HUES48 (cell line): Measurements from ENCODE around the gene MOB3B.
"Not testable (repeated sequence)": the region's sequence is repeated elsewhere in the genome, so short reads cannot be mapped to it uniquely, and the experiment has no call there.

Experiments used
- H3K27ac ChIP-seq: one replicate; pipeline ENCODE4 v1.7.0; 2013; ENCODE audit warnings: low read depth, low read length, inconsistent platforms
- H3K27me3 ChIP-seq: 2 replicates; pipeline ENCODE4 v1.6.1; 2013; ENCODE audit warnings: mild to moderate bottlenecking, low read length; ENCODE audit not compliant: control insufficient read depth, insufficient read depth
- H3K36me3 ChIP-seq: 2 replicates; pipeline ENCODE4 v1.6.1; 2013; ENCODE audit warnings: low read length; ENCODE audit not compliant: control insufficient read depth, insufficient read depth
- H3K4me1 ChIP-seq: 2 replicates; pipeline ENCODE4 v1.6.1; 2013; ENCODE audit warnings: mild to moderate bottlenecking, low read length; ENCODE audit not compliant: control insufficient read depth, insufficient read depth
- H3K4me3 ChIP-seq: 2 replicates; pipeline ENCODE4 v1.5.1; 2013; ENCODE audit warnings: mild to moderate bottlenecking, low read depth, low read length
- H3K9ac ChIP-seq: 2 replicates; pipeline ENCODE4 v1.6.1; 2013; ENCODE audit warnings: mild to moderate bottlenecking, low read depth, low read length, moderate library complexity
- H3K9me3 ChIP-seq: 2 replicates; pipeline ENCODE4 v1.6.1; 2013; ENCODE audit warnings: low read length; ENCODE audit not compliant: control insufficient read depth, insufficient read depth

MOB3B gene

GRCh38 chr9:27422279-27422834 lies 107.3 kb downstream of the MOB3B start:
- Histone ChIP-seq H3K9me3 (no peaks in the 10 kb centered on the region), H3K36me3 (no peaks in the 10 kb centered on the region), H3K4me3 (no peak overlapping the region), H3K9ac (no peak overlapping the region), H3K4me1 (peaks cover 28% of the 10 kb centered on the region), H3K27me3 (no peaks in the 10 kb centered on the region), H3K27ac (no peak overlapping the region)

- H3K27ac ChIP-seq, result no peak overlapping the region
- no peaks in the 10 kb centered on the region for H3K27me3 ChIP-seq
- H3K36me3 ChIP-seq, result no peaks in the 10 kb centered on the region
- no peak overlapping the region for H3K9ac ChIP-seq
- H3K4me3 ChIP-seq, result no peak overlapping the region
- H3K9me3 ChIP-seq, result no peaks in the 10 kb centered on the region
- H3K4me1 ChIP-seq, result peaks cover 20% of the 10 kb centered on the region
These were observed 108.0 kb downstream of the MOB3B start for GRCh38 chr9:27421577-27421976.

GRCh38 chr9:27419558-27419957 lies 110.1 kb downstream of the MOB3B start:
- H3K4me3 ChIP-seq, H3K9ac ChIP-seq, H3K4me1 ChIP-seq, H3K9me3 ChIP-seq, H3K27ac ChIP-seq, H3K27me3 ChIP-seq, H3K36me3 ChIP-seq: not testable (repeated sequence)

GRCh38 chr9:27414220-27414761 lies 115.3 kb downstream of the MOB3B start:
- Histone ChIP-seq H3K36me3 (no peaks in the 10 kb centered on the region), H3K9ac (no peak overlapping the region), H3K4me3 (no peak overlapping the region), H3K27ac (no peak overlapping the region), H3K4me1 (peaks cover 12% of the 10 kb centered on the region; the same call in 1 of the 2 replicates), H3K9me3 (no peaks in the 10 kb centered on the region), H3K27me3 (no peaks in the 10 kb centered on the region)

GRCh38 chr9:27413511-27414219 lies 115.9 kb downstream of the MOB3B start:
- peaks cover 12% of the 10 kb centered on the region; the same call in 1 of the 2 replicates for H3K4me1 ChIP-seq
- no peak overlapping the region for H3K9ac ChIP-seq
- no peaks in the 10 kb centered on the region for H3K9me3 ChIP-seq
- no peaks in the 10 kb centered on the region for H3K36me3 ChIP-seq
- H3K4me3 ChIP-seq, result no peak overlapping the region
- no peaks in the 10 kb centered on the region for H3K27me3 ChIP-seq
- H3K27ac ChIP-seq, result no peak overlapping the region

GRCh38 chr9:27412963-27413362 lies 116.7 kb downstream of the MOB3B start:
- no peak overlapping the region for H3K4me3 ChIP-seq

GRCh38 chr9:27412081-27412480 lies 117.5 kb downstream of the MOB3B start:
- Histone ChIP-seq H3K36me3 (no peaks in the 10 kb centered on the region), H3K27ac (no peak overlapping the region), H3K9me3 (no peaks in the 10 kb centered on the region), H3K27me3 (no peaks in the 10 kb centered on the region), H3K9ac (no peak overlapping the region), H3K4me3 (no peak overlapping the region), H3K4me1 (peaks cover 12% of the 10 kb centered on the region; the same call in 1 of the 2 replicates)

More at GRCh38 chr9:27412963-27413362, 116.7 kb downstream of the MOB3B start:
- H3K9ac ChIP-seq, result no peak overlapping the region
- H3K36me3 ChIP-seq, result no peaks in the 10 kb centered on the region
- H3K27ac ChIP-seq, result no peak overlapping the region
- H3K4me1 ChIP-seq, result peaks cover 12% of the 10 kb centered on the region; the same call in 1 of the 2 replicates
- H3K9me3 ChIP-seq, result no peaks in the 10 kb centered on the region
- no peaks in the 10 kb centered on the region for H3K27me3 ChIP-seq

GRCh38 chr9:27408482-27408881 lies 121.1 kb downstream of the MOB3B start:
- Histone ChIP-seq H3K4me3 (no peak overlapping the region), H3K27me3 (no peaks in the 10 kb centered on the region), H3K9ac (no peak overlapping the region), H3K27ac (no peak overlapping the region), H3K4me1 (peaks cover 12% of the 10 kb centered on the region; the same call in 1 of the 2 replicates), H3K36me3 (no peaks in the 10 kb centered on the region), H3K9me3 (no peaks in the 10 kb centered on the region)

GRCh38 chr9:27408001-27408400 lies 121.6 kb downstream of the MOB3B start:
- Histone ChIP-seq H3K27me3 (no peaks in the 10 kb centered on the region), H3K36me3 (no peaks in the 10 kb centered on the region), H3K4me1 (peaks cover 12% of the 10 kb centered on the region; the same call in 1 of the 2 replicates), H3K4me3 (no peak overlapping the region), H3K9ac (no peak overlapping the region), H3K27ac (no peak overlapping the region), H3K9me3 (no peaks in the 10 kb centered on the region)

- H3K9me3 ChIP-seq, result no peaks in the 10 kb centered on the region
- no peak overlapping the region for H3K9ac ChIP-seq
- H3K4me1 ChIP-seq, result peaks cover 11% of the 10 kb centered on the region; the same call in 1 of the 2 replicates
- no peak overlapping the region for H3K4me3 ChIP-seq
- H3K36me3 ChIP-seq, result no peaks in the 10 kb centered on the region
- H3K27ac ChIP-seq, result no peak overlapping the region
- no peaks in the 10 kb centered on the region for H3K27me3 ChIP-seq
These were observed 122.1 kb downstream of the MOB3B start for GRCh38 chr9:27407491-27407890.

- Histone ChIP-seq H3K9me3 (no peaks in the 10 kb centered on the region), H3K27ac (no peak overlapping the region), H3K27me3 (no peaks in the 10 kb centered on the region), H3K4me3 (no peak overlapping the region), H3K36me3 (no peaks in the 10 kb centered on the region), H3K9ac (no peak overlapping the region), H3K4me1 (peaks cover 6% of the 10 kb centered on the region)
These were observed 125.0 kb downstream of the MOB3B start for GRCh38 chr9:27404661-27405060.
